Upper lobe of left lung (tissue), 6 donors: ENCODE data around the gene DST. TPM values are rescaled to one million over a fixed set of nuclear protein-coding genes. Genes with fewer than 3 reads are reported as not detected.

Source experiments
- ATAC-seq, 2 donors: fragments of 200-7000 bp; cut with Tn5 transposase; one replicate each; pipeline ENCODE4 v1.9.1; 2022; ENCODE audit warnings: mild to moderate bottlenecking in 2 of 2, moderate library complexity in 2 of 2; ENCODE audit not compliant: low FRiP score in 2 of 2
- DNase-seq, 2 donors: peaks; one replicate each; pipeline ENCODE4 v3.0.0-alpha.2; 2019 to 2020
- H3K27ac ChIP-seq, 4 donors: fragments of 200-600 bp; sonication (generic); one replicate each; pipeline ENCODE4 v1.5.1; 2016 to 2019
- H3K27me3 ChIP-seq, 4 donors: fragments of 200-600 bp; sonication (generic); one replicate each; pipeline ENCODE4 v1.5.1; 2017 to 2019
- H3K36me3 ChIP-seq, 4 donors: fragments of 200-600 bp; sonication (generic); one replicate each; pipeline ENCODE4 v1.5.1; 2016 to 2019
- H3K4me1 ChIP-seq, 4 donors: fragments of 200-600 bp; sonication (generic); one replicate each; pipeline ENCODE4 v1.5.1; 2018 to 2019
- H3K4me3 ChIP-seq, 4 donors: fragments of 200-600 bp; sonication (generic); one replicate each; pipeline ENCODE4 v1.5.1; 2017 to 2019; ENCODE audit warnings: mild to moderate bottlenecking in 2 of 4, moderate library complexity in 1 of 4
- H3K9me3 ChIP-seq, 4 donors: fragments of 200-600 bp; sonication (generic); one replicate each; pipeline ENCODE4 v1.5.1; 2018 to 2019
- CTCF ChIP-seq, 6 experiments: fragments of 450-650 bp in 4 of 6; fragments of 200-600 bp in 2 of 6; sonication (generic) in 2 of 6; IDR thresholded peaks; one replicate each; pipeline ENCODE4 v1.5.1; 2016 to 2019; ENCODE audit warnings: antibody characterized with exemption in 6 of 6
- EP300 ChIP-seq, 4 donors: sonication (generic); formaldehyde crosslinking; IDR thresholded peaks; one replicate each; pipeline ENCODE4 v1.5.1; 2017; ENCODE audit warnings: antibody characterized with exemption in 4 of 4, control low read depth in 2 of 4
- POLR2A ChIP-seq, 4 donors: fragments of 450-650 bp; IDR thresholded peaks; one replicate each; pipeline ENCODE4 v1.5.1; 2016 to 2017; ENCODE audit warnings: antibody characterized with exemption in 4 of 4, mild to moderate bottlenecking in 2 of 4
- POLR2AphosphoS5 ChIP-seq, 2 donors: sonication (generic); formaldehyde crosslinking; IDR thresholded peaks; one replicate each; pipeline ENCODE4 v1.5.1; 2017; ENCODE audit warnings: antibody characterized with exemption in 2 of 2
- WGBS, 2 donors: methylation state at CpG; one replicate each; pipeline ENCODE4 v1.1.5; 2017 to 2018; 5-methylcytosine and 5-hydroxymethylcytosine counted together
- total RNA-seq, 6 donors: library from RNA; depleted of rRNA in 4 of 6; stranded (reverse); fragments of >200 nt in 4 of 6; gene quantifications; one replicate each; pipeline versions ENCODE4 v1.1.0 to v1.2.1, GENCODE V29; 2016 to 2021
- donor health status: DM: no; HTN: no; CAD: no; lungs with moderate emphysema.
- donor health status: DM: no; HTN: yes; CAD: no; lungs with severe emphysema.

The DST gene
- total RNA-seq, 6 donors from 2014 or later = 241 to 477 (median 341) TPM

GRCh38 chr6:56419191-56419590 lies 223.5 kb downstream of the DST start:
- H3K27me3 ChIP-seq = no peaks in the 10 kb centered on the region
- TF ChIP-seq POLR2A (IDR thresholded peaks at IDR 0.05) (no peak), POLR2AphosphoS5 (IDR thresholded peaks at IDR 0.05) (no peak), CTCF (IDR thresholded peaks at IDR 0.05) (no peak), EP300 (IDR thresholded peaks at IDR 0.05) (no peak)
- 47 to 81% methylated on average over 1 of the region's 1 CpG for WGBS, 2 donors
- no peak overlapping the region for H3K4me3 ChIP-seq
- ATAC-seq (no peak), DNase-seq (no peak)
- no peaks in the 10 kb centered on the region for H3K4me1 ChIP-seq
- no peaks in the 10 kb centered on the region for H3K9me3 ChIP-seq
- H3K27ac ChIP-seq = no peak overlapping the region
- no peaks in the 10 kb centered on the region for H3K36me3 ChIP-seq

GRCh38 chr6:56417823-56418222 lies 224.9 kb downstream of the DST start:
- H3K36me3 ChIP-seq = no peaks in the 10 kb centered on the region
- TF ChIP-seq POLR2AphosphoS5 (IDR thresholded peaks at IDR 0.05) (no peak), EP300 (IDR thresholded peaks at IDR 0.05) (no peak), POLR2A (IDR thresholded peaks at IDR 0.05) (no peak), CTCF (IDR thresholded peaks at IDR 0.05) (no peak)
- WGBS, 2 donors = 80 to 92% methylated on average over 2 of the region's 2 CpGs
- H3K27ac ChIP-seq = no peak overlapping the region
- no peak for DNase-seq
- no peaks in the 10 kb centered on the region for H3K9me3 ChIP-seq
- H3K4me1 ChIP-seq = no peaks in the 10 kb centered on the region
- ATAC-seq = no peak
- H3K27me3 ChIP-seq = no peaks in the 10 kb centered on the region
- H3K4me3 ChIP-seq = no peak overlapping the region

- DNase-seq (no peak), ATAC-seq (peak in 1 of 2 donors; percentile 79)
- H3K27me3 ChIP-seq = no peaks in the 10 kb centered on the region
- H3K9me3 ChIP-seq = no peaks in the 10 kb centered on the region
- TF ChIP-seq EP300 (IDR thresholded peaks at IDR 0.05) (no peak), POLR2A (IDR thresholded peaks at IDR 0.05) (no peak), POLR2AphosphoS5 (IDR thresholded peaks at IDR 0.05) (no peak), CTCF (IDR thresholded peaks at IDR 0.05) (no peak)
- H3K4me3 ChIP-seq = no peak overlapping the region
- no peaks in the 10 kb centered on the region for H3K4me1 ChIP-seq
- 86 to 88% methylated on average over 2 of the region's 2 CpGs for WGBS, 2 donors
- no peak overlapping the region for H3K27ac ChIP-seq
- no peaks in the 10 kb centered on the region for H3K36me3 ChIP-seq
These were observed 226.4 kb downstream of the DST start for GRCh38 chr6:56416247-56416646.

GRCh38 chr6:56408976-56409375 lies 233.7 kb downstream of the DST start:
- TF ChIP-seq POLR2A (IDR thresholded peaks at IDR 0.05) (no peak), EP300 (IDR thresholded peaks at IDR 0.05) (no peak), POLR2AphosphoS5 (IDR thresholded peaks at IDR 0.05) (no peak), CTCF (IDR thresholded peaks at IDR 0.05) (no peak)

More at GRCh38 chr6:56408976-56409375, 233.7 kb downstream of the DST start:
- no peaks in the 10 kb centered on the region for H3K4me1 ChIP-seq
- H3K36me3 ChIP-seq = no peaks in the 10 kb centered on the region
- no peak for DNase-seq
- H3K9me3 ChIP-seq = no peaks in the 10 kb centered on the region
- H3K27me3 ChIP-seq = no peaks in the 10 kb centered on the region
- no peak for ATAC-seq
- H3K27ac ChIP-seq = no peak overlapping the region
- H3K4me3 ChIP-seq = no peak overlapping the region
